Measurements from ENCODE around the gene ARHGDIB.

DNA sequence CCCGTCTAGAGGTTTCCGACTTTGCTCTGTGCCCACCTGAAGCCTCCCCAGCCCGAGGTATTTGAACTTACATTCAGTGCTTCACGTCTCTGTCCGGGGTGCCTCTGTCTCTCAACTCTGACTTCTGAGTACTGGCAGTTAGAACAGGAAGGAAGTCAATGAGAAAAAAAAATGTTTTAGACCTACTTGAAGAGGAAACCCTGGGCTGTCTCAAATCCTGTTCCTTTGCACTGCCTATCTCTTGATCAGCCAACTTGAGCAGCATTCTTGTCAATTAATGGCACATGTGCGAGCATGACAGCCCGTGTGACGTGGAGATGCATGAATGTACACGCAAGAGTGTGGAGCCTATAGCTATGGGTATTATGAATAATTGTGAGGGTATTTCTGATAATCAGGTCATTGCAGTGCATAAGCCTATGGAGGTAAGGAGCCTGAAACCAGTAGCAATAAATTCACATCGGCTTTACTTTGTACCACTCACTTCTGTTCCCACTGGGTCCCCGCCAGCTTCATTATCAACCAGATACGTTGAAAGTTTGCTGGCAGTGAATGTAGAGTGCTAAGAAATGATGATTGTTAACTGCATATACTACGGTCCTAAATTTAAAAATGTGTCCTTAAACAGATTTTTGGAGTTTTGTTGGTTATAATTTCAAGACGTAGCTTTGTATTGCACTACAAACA is at the start of gene ARHGDIB:
- TF ChIP-seq, protein P1, sequence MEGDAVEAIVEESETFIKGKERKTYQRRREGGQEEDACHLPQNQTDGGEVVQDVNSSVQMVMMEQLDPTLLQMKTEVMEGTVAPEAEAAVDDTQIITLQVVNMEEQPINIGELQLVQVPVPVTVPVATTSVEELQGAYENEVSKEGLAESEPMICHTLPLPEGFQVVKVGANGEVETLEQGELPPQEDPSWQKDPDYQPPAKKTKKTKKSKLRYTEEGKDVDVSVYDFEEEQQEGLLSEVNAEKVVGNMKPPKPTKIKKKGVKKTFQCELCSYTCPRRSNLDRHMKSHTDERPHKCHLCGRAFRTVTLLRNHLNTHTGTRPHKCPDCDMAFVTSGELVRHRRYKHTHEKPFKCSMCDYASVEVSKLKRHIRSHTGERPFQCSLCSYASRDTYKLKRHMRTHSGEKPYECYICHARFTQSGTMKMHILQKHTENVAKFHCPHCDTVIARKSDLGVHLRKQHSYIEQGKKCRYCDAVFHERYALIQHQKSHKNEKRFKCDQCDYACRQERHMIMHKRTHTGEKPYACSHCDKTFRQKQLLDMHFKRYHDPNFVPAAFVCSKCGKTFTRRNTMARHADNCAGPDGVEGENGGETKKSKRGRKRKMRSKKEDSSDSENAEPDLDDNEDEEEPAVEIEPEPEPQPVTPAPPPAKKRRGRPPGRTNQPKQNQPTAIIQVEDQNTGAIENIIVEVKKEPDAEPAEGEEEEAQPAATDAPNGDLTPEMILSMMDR (IDR thresholded peaks at IDR 0.05): no peak
- TF ChIP-seq POLR2A (IDR thresholded peaks at IDR 0.05): no peak

Data from tibial nerve (tissue), 3 donors.